Gastroesophageal sphincter (tissue), 3 donors: ENCODE measurements around the gene BANK1.

Experiments used
- POLR2A ChIP-seq, 2 donors: fragments of 450-650 bp; IDR thresholded peaks; one replicate each; pipeline ENCODE4 v1.6.1; 2017; ENCODE audit warnings: antibody characterized with exemption in 2 of 2, mild to moderate bottlenecking in 2 of 2, moderate library complexity in 1 of 2
- TF ChIP-seq, protein P1 (sequence below), 4 experiments: fragments of 200-600 bp in 2 of 4; fragments of 450-650 bp in 2 of 4; sonication (generic) in 1 of 4; IDR thresholded peaks; one replicate each; pipeline ENCODE4 v1.5.1; 2017 to 2019; ENCODE audit warnings: antibody characterized with exemption in 4 of 4, mild to moderate bottlenecking in 2 of 4, moderate library complexity in 2 of 4

DNA sequence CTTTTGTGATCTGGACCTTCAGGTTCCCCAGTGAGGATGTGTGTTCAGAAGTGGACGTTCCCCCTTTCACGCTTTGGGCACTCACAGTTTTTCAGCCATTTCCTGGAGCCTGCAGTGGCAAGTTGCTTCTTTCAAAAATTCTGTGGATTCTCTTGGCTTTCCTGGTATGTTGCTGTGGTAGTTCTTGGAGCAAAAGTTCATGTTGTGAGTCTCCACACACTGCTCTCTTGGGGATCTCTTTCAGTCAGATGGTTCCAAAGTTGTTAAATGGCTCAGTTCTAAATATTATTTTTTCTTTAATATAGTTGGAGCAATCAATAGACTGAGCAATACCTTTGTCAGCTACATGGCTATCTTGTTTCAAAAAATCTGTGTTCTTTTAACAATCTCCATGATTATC lies 28.5 kb upstream of the BANK1 start:
- TF ChIP-seq, protein P1, sequence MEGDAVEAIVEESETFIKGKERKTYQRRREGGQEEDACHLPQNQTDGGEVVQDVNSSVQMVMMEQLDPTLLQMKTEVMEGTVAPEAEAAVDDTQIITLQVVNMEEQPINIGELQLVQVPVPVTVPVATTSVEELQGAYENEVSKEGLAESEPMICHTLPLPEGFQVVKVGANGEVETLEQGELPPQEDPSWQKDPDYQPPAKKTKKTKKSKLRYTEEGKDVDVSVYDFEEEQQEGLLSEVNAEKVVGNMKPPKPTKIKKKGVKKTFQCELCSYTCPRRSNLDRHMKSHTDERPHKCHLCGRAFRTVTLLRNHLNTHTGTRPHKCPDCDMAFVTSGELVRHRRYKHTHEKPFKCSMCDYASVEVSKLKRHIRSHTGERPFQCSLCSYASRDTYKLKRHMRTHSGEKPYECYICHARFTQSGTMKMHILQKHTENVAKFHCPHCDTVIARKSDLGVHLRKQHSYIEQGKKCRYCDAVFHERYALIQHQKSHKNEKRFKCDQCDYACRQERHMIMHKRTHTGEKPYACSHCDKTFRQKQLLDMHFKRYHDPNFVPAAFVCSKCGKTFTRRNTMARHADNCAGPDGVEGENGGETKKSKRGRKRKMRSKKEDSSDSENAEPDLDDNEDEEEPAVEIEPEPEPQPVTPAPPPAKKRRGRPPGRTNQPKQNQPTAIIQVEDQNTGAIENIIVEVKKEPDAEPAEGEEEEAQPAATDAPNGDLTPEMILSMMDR (IDR thresholded peaks at IDR 0.05) = no peak
- no peak for TF ChIP-seq POLR2A (IDR thresholded peaks at IDR 0.05)
